Uterus (tissue), 4 donors: ENCODE data around the gene TMEM204. TPM values are rescaled to one million over a fixed set of nuclear protein-coding genes. Genes with fewer than 3 reads are reported as not detected.
A peak's percentile ranks its signal among the peaks of the same experiment; 100 is the strongest.

Experiments used
- DNase-seq, 2 donors: peaks; one replicate each; pipeline ENCODE4 v3.0.0-alpha.2; 2019 to 2020
- H3K27ac ChIP-seq, 2 donors: fragments of 200-600 bp; sonication (generic); 1 replicate in 1 of 2; 2 replicates in 1 of 2; pipeline ENCODE4 v1.5.1; 2016 to 2018
- H3K27me3 ChIP-seq, 2 donors: fragments of 200-600 bp; sonication (generic); one replicate each; pipeline ENCODE4 v1.5.1; 2018 to 2019; ENCODE audit warnings: control low read depth in 1 of 2
- H3K36me3 ChIP-seq, 2 donors: fragments of 200-600 bp; sonication (generic); one replicate each; pipeline ENCODE4 v1.5.1; 2019; ENCODE audit warnings: control low read depth in 1 of 2
- H3K4me1 ChIP-seq, 2 donors: fragments of 200-600 bp; sonication (generic); one replicate each; pipeline ENCODE4 v1.5.1; 2018 to 2019; ENCODE audit warnings: control low read depth in 1 of 2
- H3K4me3 ChIP-seq, 2 donors: fragments of 200-600 bp; sonication (generic); 1 replicate in 1 of 2; 2 replicates in 1 of 2; pipeline ENCODE4 v1.5.1; 2018 to 2019; ENCODE audit warnings: mild to moderate bottlenecking in 1 of 2
- H3K9me3 ChIP-seq, 2 donors: fragments of 200-600 bp; sonication (generic); one replicate each; pipeline ENCODE4 v1.5.1; 2019; ENCODE audit warnings: control low read depth in 1 of 2
- POLR2A ChIP-seq, 2 donors: fragments of 450-650 bp; IDR thresholded peaks; one replicate each; pipeline ENCODE4 v1.6.1; 2016; ENCODE audit warnings: antibody characterized with exemption in 2 of 2, mild to moderate bottlenecking in 1 of 2, moderate library complexity in 1 of 2
- intact Hi-C: fragments of 100-400 bp; cut with DNase I; formaldehyde crosslinking; loops from one replicate; pipeline ENCODE4 v1.15.1; 2023; ENCODE audit warnings: low total_unique reads
- total RNA-seq, 4 donors: library from RNA; depleted of rRNA in 3 of 4; stranded (reverse); fragments of >200 nt in 3 of 4; gene quantifications; one replicate each; pipeline versions ENCODE4 v1.1.0 to v1.2.4, GENCODE V29; 2014 to 2023
- TF ChIP-seq, protein P1 (sequence below), 4 experiments: fragments of 200-600 bp in 2 of 4; fragments of 450-650 bp in 2 of 4; sonication (generic) in 2 of 4; IDR thresholded peaks; one replicate each; pipeline ENCODE4 v1.5.1; 2016 to 2019; ENCODE audit warnings: antibody characterized with exemption in 4 of 4, mild to moderate bottlenecking in 2 of 4, moderate library complexity in 1 of 4
- donor health status: DM: yes; HTN: yes; CAD: no.

Gene TMEM204
- total RNA-seq, 4 donors from 2014 or later: 24.8 to 45.3 (median 39.3) TPM

DNA sequence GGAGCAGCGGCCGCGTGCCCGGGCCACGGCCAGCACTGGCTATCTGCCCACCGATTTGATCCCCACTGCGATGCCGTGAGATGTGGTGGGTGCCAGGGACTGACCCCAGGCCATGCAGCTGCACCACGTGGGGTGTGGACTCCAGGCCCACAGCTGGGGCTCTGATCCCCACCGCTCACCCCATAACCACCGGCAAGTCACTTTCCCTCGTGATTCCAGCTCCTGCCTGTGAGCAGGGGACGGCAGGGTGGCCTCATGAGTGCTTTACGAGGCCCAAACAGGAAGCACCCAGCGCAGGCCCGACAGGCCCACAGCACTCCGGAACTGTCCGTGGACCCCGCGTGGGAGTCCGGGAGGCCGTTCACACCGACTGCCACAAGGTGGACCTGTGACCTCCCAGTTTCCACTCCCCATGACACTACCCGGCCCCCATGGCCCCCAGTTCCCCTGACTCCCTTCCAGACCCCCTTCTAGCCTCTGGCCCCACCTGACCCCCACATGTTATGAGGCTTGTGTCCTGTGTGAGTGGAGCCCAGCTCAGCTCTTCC lies 45.3 kb upstream of the TMEM204 start:
- TF ChIP-seq POLR2A (IDR thresholded peaks at IDR 0.05): no peak
- TF ChIP-seq, protein P1, sequence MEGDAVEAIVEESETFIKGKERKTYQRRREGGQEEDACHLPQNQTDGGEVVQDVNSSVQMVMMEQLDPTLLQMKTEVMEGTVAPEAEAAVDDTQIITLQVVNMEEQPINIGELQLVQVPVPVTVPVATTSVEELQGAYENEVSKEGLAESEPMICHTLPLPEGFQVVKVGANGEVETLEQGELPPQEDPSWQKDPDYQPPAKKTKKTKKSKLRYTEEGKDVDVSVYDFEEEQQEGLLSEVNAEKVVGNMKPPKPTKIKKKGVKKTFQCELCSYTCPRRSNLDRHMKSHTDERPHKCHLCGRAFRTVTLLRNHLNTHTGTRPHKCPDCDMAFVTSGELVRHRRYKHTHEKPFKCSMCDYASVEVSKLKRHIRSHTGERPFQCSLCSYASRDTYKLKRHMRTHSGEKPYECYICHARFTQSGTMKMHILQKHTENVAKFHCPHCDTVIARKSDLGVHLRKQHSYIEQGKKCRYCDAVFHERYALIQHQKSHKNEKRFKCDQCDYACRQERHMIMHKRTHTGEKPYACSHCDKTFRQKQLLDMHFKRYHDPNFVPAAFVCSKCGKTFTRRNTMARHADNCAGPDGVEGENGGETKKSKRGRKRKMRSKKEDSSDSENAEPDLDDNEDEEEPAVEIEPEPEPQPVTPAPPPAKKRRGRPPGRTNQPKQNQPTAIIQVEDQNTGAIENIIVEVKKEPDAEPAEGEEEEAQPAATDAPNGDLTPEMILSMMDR (IDR thresholded peaks at IDR 0.05): no peak
- H3K27ac ChIP-seq: no peak overlapping the region
- no peaks in the 10 kb centered on the region for H3K36me3 ChIP-seq
- no peak for DNase-seq
- no peaks in the 10 kb centered on the region for H3K4me1 ChIP-seq
- no peaks in the 10 kb centered on the region for H3K27me3 ChIP-seq
- no peak overlapping the region for H3K4me3 ChIP-seq
- H3K9me3 ChIP-seq: no peaks in the 10 kb centered on the region
- intact Hi-C loops: no loop called here

DNA sequence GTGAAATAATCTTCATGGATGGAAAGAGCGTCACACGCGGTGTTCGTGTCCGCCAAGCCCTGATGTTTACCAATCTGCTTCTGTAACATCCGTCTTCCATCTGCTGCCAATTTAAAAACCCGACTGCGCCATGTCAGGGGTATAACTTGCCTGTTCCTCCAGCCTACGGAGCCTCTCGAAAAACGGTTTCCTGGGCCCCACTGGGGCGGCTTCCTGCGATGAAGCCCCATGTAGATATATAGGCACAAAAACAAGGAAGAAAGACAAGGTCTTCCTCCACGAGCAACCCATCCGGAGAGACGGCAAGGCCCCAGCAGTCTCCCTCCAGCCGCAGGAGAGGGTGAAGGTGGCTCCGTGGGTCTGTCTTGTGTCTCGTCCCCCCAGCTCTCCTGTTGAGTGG lies 44.8 kb upstream of the TMEM204 start, which contains the start of gene PTX4:
PTX4 (minus strand) TSS at position 326 of the 400 bp plus-strand sequence; CDS start at position 291, 35 bp downstream.
- no peaks in the 10 kb centered on the region for H3K36me3 ChIP-seq
- no peak for DNase-seq
- H3K27ac ChIP-seq: no peak within 1 kb of the TSS
- no peaks in the 10 kb centered on the region for H3K27me3 ChIP-seq
- no peaks in the 10 kb centered on the region for H3K4me1 ChIP-seq
- TF ChIP-seq POLR2A (IDR thresholded peaks at IDR 0.05): no peak
- TF ChIP-seq, protein P1 (IDR thresholded peaks at IDR 0.05): no peak
- no peaks in the 10 kb centered on the region for H3K9me3 ChIP-seq
- intact Hi-C loops: no loop called here
- no peak within 1 kb of the TSS for H3K4me3 ChIP-seq

DNA sequence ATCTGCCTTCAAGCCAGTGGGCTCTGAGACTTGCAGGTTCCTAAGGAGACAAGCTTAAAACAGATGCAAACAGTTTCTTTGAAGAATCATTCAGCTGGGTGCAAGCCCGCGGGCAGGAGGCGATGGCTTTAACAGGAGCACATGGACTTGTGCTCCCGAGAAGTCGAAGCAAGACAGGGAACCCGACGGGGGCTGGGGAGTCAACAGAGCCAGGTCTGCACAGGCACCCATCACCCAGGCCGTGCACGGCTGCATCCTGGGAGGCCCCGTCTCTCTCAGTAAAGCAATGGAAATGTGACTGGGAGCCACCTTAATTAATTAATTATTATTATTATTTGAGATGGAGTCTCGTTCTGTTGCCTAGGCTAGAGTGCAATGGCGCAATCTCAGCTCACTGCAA lies 44.4 kb upstream of the TMEM204 start:
- Histone ChIP-seq H3K27ac (no peak overlapping the region), H3K4me1 (peaks cover 0 to 4% of the 10 kb centered on the region in 2 donors), H3K4me3 (no peak overlapping the region), H3K9me3 (no peaks in the 10 kb centered on the region), H3K36me3 (no peaks in the 10 kb centered on the region), H3K27me3 (no peaks in the 10 kb centered on the region)
- intact Hi-C loops: no loop called here
- TF ChIP-seq POLR2A (IDR thresholded peaks at IDR 0.05): no peak
- TF ChIP-seq, protein P1 (IDR thresholded peaks at IDR 0.05): no peak
- no peak for DNase-seq

DNA sequence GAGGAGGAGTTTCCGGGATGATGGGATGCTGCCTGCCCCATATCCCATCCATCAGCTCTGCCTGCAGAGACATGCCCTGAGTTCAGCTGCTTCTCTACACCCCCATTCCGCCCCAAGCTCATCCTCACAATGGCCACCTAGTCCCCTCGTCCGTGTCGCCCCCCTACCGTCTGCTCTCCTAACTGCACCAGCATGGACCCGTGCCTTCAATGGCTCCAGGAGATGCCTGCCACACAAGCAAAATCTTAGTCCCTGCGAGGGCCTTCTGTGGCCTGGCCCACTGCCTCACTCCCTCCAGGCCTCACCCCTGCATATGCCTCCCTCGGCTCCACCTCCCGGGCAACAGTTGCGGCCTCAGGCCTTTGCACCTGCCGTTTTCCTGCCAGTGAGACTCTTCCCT lies 42.1 kb upstream of the TMEM204 start:
- Histone ChIP-seq H3K36me3 (no peaks in the 10 kb centered on the region), H3K4me1 (peaks cover 0 to 6% of the 10 kb centered on the region in 2 donors), H3K27me3 (no peaks in the 10 kb centered on the region), H3K27ac (no peak overlapping the region), H3K4me3 (no peak overlapping the region), H3K9me3 (no peaks in the 10 kb centered on the region)
- DNase-seq: no peak
- intact Hi-C loops: no loop called here
- no peak for TF ChIP-seq POLR2A (IDR thresholded peaks at IDR 0.05)
- TF ChIP-seq, protein P1 (IDR thresholded peaks at IDR 0.05): no peak

DNA sequence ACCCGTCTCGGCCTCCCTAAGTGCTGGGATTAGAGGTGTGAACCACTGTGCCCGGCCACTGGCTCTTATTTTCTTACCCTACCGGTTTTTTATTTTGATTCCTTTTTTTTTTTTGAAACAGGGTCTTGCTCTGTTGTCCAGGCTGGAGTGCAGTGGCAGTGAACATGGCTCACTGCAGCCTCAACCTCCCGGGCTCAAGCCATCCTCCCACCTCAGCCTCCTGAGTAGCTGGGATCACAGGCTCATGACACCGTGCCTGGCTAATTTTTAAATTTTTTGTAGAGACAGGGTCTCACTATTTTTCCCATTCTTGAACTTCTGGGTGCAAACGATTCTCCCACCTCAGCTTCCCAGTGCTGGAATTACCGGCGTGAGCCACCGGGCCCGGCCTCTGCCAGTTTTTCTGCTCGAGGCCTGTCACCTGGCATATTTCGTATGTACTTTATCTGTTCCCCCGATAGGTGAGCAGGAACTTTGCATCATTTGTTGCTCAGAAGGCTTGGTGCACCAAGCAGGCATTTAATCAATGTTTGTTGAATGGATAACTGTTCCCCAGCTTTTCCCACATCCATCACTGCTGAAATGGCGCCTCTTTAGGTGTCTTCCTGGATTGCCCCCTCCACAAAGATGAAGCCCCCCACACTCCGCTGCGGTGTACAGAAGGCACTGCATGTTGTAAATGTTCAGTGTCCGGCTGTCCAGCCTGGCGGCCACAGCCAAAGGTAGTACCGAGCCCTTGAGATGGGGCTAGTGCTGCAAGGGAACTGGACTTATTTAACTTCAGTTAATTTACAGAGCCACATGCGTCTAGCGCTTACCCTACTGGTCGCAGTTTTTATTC lies 41.2 kb upstream of the TMEM204 start:
- no peaks in the 10 kb centered on the region for H3K27me3 ChIP-seq
- TF ChIP-seq, protein P1 (IDR thresholded peaks at IDR 0.05): no peak
- TF ChIP-seq POLR2A (IDR thresholded peaks at IDR 0.05): no peak
- intact Hi-C loops: no loop called here
- peak overlapping the region; percentile 74 to 90 for H3K27ac ChIP-seq
- H3K36me3 ChIP-seq: no peaks in the 10 kb centered on the region
- H3K4me1 ChIP-seq: peaks cover 0 to 6% of the 10 kb centered on the region in 2 donors
- H3K9me3 ChIP-seq: no peaks in the 10 kb centered on the region
- H3K4me3 ChIP-seq: peak overlapping the region; percentile 64 to 65
- DNase-seq: no peak
